HG03064 (cell line): ENCODE data around the gene TAF4.
A peak's percentile ranks its signal among the peaks of the same experiment; 100 is the strongest.

Experiments used
- ATAC-seq: cut with Tn5 transposase; IDR thresholded peaks from one replicate; pipeline ENCODE4 v1.9.1; 2021; ENCODE audit warnings: low read depth; ENCODE audit not compliant: unreplicated experiment

Gene TAF4

DNA sequence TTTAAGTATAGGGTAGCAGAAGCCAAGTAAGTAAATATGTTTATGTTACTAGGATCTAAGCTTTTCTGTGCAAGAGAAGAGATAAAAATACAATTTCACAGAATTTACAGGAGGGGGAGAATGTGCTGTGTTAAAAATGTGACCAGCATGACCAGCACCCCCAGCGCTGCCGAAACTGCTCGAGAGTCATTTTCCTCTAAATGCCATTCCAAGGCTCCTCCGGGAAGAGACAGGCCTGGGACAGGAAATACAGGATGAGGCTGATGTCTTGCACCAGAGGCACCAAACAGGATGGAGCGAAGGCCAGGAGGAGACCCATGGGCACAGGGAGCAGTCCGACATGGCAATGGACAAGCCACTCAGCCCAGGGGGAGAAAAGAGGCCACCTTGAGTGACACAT, 21.1 kb downstream of the TAF4 start:
- no peak for ATAC-seq

DNA sequence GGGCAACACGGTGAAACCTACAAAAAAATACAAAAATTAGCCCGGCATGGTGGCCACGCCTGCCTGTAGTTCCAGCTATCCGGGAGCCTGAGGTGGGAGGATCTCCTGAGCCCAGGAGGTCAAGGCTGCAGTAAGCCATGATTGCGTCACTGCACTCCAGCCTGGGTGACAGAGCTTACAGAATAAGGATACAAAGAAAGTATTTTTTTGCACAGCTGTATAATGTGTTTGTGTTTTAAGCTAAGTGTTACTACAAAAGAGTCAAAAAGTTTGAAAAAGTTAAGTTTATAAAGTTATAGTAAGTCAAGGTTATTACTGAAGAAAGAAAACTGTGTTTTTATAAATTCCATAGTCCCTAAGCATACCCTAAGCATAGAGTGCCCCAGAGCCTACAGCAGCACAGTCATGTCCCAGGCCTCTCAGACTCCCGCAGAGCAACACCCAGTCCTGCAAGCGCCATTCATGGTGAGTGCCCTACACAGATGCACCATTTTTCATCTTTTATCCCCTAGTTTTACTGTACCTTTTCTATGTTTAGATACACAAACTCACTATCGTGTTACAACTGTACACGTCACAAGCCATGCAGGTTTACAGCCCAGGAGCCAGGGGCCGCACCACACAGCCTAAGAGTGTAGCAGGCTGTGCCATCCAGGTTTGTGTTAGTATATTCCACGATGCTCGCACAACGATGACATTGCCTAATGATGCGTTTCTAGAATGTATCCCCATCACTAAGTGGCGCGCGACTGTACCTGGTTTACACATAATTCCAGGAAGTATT, 22.4 kb downstream of the TAF4 start:
- ATAC-seq = no peak

- ATAC-seq = no peak
Observed at GRCh38 chr20:62042025-62042820, 23.5 kb downstream of the TAF4 start.

DNA sequence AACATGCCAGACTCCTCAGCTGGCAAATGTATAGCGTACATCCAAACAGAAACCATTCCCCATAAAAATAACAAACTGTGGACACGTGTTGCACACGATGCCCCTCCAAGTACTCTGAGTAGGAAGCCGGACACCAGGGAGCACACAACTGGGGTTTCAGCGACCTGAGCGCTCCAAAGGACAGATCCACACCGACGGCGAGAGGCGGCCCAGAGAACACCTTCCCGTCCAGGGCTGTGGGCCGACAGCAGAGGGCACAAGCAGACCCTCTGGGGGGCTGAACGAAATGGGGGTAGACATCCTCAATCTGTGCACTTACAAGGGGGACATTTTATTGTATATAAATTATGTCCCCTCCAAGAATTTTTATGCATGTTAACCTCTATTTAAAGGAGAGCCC, 24.7 kb downstream of the TAF4 start:
- no peak for ATAC-seq

DNA sequence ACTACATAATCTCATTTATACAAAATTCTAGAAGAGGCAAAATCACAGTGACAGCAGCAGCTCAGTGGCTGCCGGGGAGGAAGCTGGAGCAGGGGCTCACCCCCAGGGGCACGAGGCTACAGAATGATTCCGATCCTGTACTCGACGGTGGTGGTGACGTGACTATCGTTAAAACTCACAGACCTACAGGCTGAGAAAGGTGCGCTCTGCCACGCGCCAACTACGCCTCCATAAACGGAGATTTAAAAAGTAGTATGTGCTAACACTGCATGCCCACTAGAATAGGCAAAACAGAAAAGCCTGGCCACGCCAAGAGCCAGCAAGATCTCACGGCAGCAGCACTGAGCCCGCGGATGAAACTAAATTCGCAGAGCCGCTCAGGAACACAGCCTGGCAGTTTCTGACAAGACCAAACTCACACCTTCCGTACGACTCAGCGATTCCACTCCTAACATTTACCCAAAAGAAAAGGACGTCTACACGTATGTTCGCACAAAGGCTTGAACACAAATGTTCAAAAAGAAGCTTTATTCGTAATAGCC, 25.2 kb downstream of the TAF4 start:
- ATAC-seq = no peak

GRCh38 chr20:62039738-62040137, 25.9 kb downstream of the TAF4 start:
- ATAC-seq = no peak

DNA sequence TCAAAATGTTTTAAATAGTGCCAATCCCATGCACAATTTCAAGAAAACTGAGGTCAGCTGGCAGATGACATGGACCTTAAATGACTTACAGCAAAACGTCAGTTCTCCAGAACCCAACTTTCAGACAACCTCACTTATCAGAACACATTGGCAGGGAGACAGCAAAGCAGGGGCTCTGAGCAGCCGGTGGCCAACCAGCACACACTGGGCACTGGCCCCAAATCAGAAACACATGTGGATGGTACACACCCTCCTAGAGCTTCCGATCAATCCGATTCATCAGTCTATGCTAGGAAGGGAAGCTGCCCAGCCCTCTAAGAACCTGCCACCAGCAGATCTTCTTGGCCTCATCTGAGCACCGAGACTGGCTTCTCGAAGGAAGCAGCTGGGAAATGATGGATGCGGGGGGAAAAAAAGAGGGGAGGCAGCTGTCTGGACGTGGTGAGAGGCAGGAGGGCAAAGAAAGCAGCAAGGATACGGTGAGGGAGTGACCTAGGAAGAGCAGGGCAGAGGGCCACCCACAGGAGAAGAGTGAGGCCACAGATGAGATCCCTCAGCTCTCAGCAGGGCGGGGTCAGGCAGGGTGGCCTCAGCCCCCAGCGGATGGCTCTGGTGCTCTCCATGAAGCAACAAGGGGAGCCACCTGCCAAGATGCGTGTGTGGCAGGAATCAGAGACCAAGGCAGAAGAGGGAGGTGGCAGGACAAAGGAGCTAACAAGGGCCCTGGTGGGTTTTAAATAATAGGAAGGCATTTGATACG, 32.9 kb downstream of the TAF4 start:
- ATAC-seq = no peak

- no peak for ATAC-seq
Observed at GRCh38 chr20:62031462-62032092, 34.1 kb downstream of the TAF4 start.

GRCh38 chr20:62030834-62031434, 34.7 kb downstream of the TAF4 start:
- ATAC-seq = peak; percentile 73

DNA sequence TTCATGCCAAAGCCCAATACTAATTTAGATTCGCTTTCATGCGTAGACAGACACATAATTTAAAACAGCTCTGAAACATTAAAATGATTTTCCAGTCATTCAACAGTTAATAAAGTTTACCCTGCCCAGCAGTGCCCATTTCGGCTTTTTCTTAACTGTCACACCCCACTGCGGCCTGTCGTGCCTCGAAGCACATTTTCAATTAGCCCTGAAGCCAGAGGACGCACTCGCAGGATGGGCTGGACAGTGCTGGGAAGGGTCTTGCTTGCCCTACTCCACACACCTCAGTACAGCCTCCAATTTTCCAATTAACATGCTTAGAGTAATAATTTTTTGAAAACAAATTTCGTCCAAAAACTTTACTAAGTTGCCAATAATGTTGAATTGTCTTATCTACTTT, 35.3 kb downstream of the TAF4 start:
- ATAC-seq = no peak

GRCh38 chr20:62029949-62030348, 35.7 kb downstream of the TAF4 start:
- no peak for ATAC-seq

DNA sequence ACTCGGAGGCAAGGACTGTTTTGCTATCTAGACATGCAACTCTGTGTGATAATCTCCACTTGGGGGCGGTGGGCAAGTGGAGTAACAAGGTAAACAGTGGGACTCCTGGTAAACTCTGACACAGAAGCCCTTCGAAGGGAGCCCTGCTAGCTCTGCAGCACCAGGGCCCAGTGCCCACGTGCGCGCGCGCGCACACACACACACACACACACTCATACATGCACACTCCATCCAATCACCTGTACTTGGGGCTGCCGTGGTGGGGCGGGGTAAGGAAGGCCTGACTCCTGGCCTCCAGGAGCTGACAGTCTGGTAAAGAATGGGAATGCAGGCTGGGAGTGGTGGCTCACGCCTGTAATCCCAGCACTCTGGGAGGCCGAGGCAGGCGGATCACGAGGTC, 36.4 kb downstream of the TAF4 start:
- no peak for ATAC-seq

DNA sequence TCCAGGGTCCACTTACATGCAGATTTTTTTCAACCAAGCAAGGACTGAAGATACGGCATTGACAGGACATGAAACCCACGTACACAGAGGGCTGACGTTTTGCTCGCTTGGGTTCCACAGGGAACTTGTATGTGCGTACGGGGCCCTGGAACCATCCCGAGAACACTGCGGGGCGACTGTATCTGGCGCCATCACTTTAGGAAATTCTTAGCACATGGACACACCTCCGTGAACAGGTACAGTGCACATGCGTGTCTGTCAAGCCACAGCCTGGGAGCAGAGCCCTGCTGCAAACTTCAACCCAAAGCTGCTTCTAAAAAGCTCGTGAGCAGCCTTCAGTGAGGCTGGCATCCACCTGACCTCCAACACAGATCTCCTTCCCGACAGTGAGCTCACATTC, 37.3 kb downstream of the TAF4 start:
- ATAC-seq = no peak

- ATAC-seq = no peak
Observed at GRCh38 chr20:62027698-62028321, 37.9 kb downstream of the TAF4 start.

DNA sequence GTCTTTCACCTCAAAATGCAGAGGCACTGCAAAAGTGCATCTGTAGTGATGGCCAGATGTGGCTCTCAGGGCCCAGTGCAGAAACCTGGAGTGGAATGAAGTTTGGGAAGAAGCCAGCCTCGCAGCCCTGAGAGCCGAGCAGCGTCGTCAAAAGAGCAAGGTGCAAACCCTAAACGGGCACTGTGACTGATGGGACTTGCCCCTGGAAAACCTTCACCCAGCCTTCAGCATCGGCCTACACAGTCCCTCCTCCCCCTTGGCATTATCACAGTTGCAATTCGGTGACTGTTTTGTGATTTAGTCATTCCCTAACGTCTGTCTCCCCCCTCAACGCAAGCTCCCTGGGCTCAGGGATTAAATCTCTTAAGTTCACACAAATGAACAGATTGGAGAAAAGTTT, 38.6 kb downstream of the TAF4 start:
- no peak for ATAC-seq

GRCh38 chr20:62026564-62026856, 39.2 kb downstream of the TAF4 start:
- ATAC-seq = no peak

- no peak for ATAC-seq
Observed at GRCh38 chr20:62025832-62026563, 39.7 kb downstream of the TAF4 start.

DNA sequence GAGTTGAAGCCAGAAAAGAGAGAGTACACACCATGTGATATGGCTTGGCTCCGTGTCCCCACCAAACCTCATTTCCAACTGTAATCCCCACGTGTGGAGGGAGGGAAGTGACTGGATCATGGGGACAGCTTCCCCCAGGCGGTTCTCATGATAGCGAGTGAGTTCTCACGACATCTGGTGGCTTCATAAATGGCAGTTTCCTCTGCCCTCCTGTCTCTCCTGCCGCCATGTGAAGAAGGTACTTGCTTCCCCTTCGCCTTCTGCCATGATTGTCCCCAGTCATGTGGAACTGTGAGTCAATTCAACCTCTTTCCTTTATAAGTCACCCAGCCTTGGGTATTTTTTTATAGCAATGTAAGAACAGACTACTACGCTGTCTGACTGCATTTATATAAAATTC, 40.3 kb downstream of the TAF4 start:
- ATAC-seq = no peak

- no peak for ATAC-seq
Observed at GRCh38 chr20:62023935-62024334, 41.7 kb downstream of the TAF4 start.
